Activated CD8-positive, alpha-beta memory T cell treated with anti-CD3 and anti-CD28 coated beads, Interleukin-2, amount 10 ng/mL, durations not matched to agents 7 days and 5 days (primary cell): ENCODE measurements around the gene CACNA1D. TPM values are rescaled to one million over a fixed set of nuclear protein-coding genes. Genes with fewer than 3 reads are reported as not detected.

Experiments
- ATAC-seq: fragments of 150-1000 bp; cut with Tn5 transposase; one replicate; pipeline ENCODE4 v1.10.0; 2021; ENCODE audit warnings: moderate library complexity
- CTCF ChIA-PET: fragments of 350-600 bp; sonication (Branson Sonifier 250); formaldehyde crosslinking; loops from one replicate; lab custom pipeline; 2021; ENCODE audit warnings: antibody characterized with exemption; lab: Charles Lee
- DNase-seq: peaks from one replicate; pipeline ENCODE4 v3.0.0-alpha.2; 2020
- H3K27ac Mint-ChIP-seq: one replicate; pipeline ENCODE4 v1.8.0; 2021; ENCODE audit warnings: mild to moderate bottlenecking, mixed read lengths
- H3K27me3 Mint-ChIP-seq: one replicate; pipeline ENCODE4 v1.8.0; 2021; ENCODE audit warnings: mixed read lengths
- H3K36me3 Mint-ChIP-seq: one replicate; pipeline ENCODE4 v1.8.0; 2021; ENCODE audit warnings: mild to moderate bottlenecking, mixed read lengths
- H3K4me1 Mint-ChIP-seq: one replicate; pipeline ENCODE4 v1.8.0; 2021; ENCODE audit warnings: mixed read lengths
- H3K4me3 Mint-ChIP-seq: one replicate; pipeline ENCODE4 v1.8.0; 2021; ENCODE audit warnings: mild to moderate bottlenecking, moderate library complexity, mixed read lengths
- H3K9me3 Mint-ChIP-seq: one replicate; pipeline ENCODE4 v1.8.0; 2022; ENCODE audit warnings: low read depth, mixed read lengths
- total RNA-seq, 2 experiments: library from RNA; stranded (reverse); gene quantifications; one replicate each; pipeline ENCODE4 v1.2.3, GENCODE V29; 2021

The CACNA1D gene
- total RNA-seq, 2 experiments from 2014 or later = 0.41 to 1.5 TPM

DNA sequence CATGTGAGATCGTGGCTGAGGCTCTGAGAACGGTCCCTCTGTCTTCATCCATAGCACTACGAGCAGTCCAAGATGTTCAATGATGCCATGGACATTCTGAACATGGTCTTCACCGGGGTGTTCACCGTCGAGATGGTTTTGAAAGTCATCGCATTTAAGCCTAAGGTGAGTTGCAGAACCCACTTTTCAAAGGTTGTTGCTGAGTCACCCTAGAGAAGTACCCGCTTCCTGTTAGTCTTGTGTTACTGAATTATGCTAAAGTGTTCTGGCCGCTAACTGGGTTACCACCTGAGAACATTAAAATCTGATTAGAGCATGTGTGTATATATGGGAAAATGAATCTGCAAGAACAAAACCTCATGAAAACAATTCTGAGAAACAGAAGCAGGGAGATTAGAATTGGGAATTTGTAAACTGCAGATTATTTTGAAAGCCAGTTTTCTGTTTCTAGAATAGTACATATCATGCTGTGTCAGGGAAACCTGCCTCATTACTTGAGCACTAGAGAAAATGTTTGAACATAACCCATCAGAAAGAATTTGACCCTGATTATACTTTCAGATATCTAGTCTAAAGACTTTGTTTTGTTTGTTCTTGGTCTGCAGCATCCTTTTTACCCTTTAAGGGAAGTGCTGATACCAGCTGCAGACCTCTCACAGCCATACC is 259.2 kb downstream of the CACNA1D start:
- Mint-ChIP-seq H3K4me3 (peak overlapping the region; percentile 4), H3K27me3 (peaks cover 8% of the 10 kb centered on the region), H3K27ac (peak overlapping the region; percentile 84), H3K9me3 (no peaks in the 10 kb centered on the region), H3K4me1 (peaks cover 29% of the 10 kb centered on the region), H3K36me3 (no peaks in the 10 kb centered on the region)
- peak; percentile 92 for ATAC-seq
- CTCF ChIA-PET = no interaction called here
- DNase-seq = peak; percentile 62

DNA sequence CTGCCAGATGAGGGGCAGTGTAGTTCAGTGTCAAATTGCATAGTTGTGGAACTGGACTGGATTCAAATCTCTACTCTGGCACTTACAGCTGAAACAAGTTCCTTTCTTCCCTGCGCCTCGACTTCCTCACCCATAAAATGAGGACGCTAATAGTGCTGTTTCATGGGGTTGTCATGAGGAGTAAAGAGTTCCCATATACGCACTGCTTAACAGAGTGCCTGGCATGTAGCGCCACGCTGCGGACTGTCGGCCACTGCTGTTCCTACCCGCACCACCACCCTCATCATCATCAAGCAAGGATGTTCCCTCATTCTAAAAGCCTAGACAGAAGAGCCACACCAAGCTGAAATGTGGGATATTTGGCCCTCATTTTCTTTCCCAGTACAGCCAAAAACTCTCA is 259.9 kb downstream of the CACNA1D start:
- CTCF ChIA-PET = no interaction called here

DNA sequence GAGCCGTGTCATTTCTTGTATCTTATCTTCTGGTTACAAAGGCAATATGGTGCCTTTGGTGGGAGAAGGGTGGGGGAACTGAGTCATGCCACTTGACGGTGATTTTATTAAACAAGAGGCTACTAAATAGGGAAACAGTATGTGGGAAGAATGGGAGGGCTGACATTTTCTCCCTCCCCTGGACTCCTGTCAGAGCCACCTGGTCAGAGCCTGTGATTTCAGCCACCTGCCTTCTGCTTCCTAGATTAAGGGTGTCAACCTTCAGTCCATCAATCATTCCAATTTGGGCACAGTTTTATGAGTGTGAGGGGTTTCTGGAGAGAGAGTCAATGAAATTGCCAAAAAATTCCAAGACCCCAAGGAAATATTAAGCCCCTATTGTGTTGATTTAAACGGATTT is 264.4 kb downstream of the CACNA1D start:
- ATAC-seq (no peak), DNase-seq (no peak)
- CTCF ChIA-PET = no interaction called here
- Mint-ChIP-seq H3K36me3 (no peaks in the 10 kb centered on the region), H3K9me3 (no peaks in the 10 kb centered on the region), H3K27me3 (peaks cover 16% of the 10 kb centered on the region), H3K4me3 (no peak overlapping the region), H3K27ac (no peak overlapping the region), H3K4me1 (peaks cover 14% of the 10 kb centered on the region)

More for the DNA sequence above, 259.9 kb downstream of the CACNA1D start:
- H3K4me3 Mint-ChIP-seq = no peak overlapping the region
- H3K9me3 Mint-ChIP-seq = no peaks in the 10 kb centered on the region
- DNase-seq = no peak
- no peak for ATAC-seq
- H3K27ac Mint-ChIP-seq = peak overlapping the region; percentile 84
- no peaks in the 10 kb centered on the region for H3K36me3 Mint-ChIP-seq
- H3K27me3 Mint-ChIP-seq = peaks cover 11% of the 10 kb centered on the region
- peaks cover 29% of the 10 kb centered on the region for H3K4me1 Mint-ChIP-seq

DNA sequence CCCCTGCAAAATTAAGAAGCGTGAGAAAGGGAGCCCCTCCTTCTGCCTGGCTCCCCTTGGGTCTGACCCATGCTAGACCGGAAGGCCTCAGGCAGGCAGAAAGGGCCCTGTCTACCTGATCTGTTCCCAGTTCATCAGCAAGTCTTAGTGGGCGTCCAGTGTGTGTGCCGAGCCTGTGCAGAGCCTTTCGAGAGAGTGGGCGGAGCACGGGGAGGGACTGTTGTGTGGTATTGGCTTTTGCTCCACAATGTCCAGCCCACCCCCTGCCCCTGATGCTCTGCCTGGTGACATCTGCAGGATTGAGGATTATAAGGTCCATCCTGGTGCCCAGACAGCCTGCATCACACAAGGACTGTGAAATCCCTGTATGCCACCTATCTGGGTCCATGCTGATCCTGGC is 268.9 kb downstream of the CACNA1D start:
- Mint-ChIP-seq H3K9me3 (no peaks in the 10 kb centered on the region), H3K27me3 (peaks cover 20% of the 10 kb centered on the region), H3K4me1 (no peaks in the 10 kb centered on the region), H3K36me3 (no peaks in the 10 kb centered on the region), H3K4me3 (no peak overlapping the region), H3K27ac (no peak overlapping the region)
- CTCF ChIA-PET = no interaction called here
- ATAC-seq (no peak), DNase-seq (no peak)

DNA sequence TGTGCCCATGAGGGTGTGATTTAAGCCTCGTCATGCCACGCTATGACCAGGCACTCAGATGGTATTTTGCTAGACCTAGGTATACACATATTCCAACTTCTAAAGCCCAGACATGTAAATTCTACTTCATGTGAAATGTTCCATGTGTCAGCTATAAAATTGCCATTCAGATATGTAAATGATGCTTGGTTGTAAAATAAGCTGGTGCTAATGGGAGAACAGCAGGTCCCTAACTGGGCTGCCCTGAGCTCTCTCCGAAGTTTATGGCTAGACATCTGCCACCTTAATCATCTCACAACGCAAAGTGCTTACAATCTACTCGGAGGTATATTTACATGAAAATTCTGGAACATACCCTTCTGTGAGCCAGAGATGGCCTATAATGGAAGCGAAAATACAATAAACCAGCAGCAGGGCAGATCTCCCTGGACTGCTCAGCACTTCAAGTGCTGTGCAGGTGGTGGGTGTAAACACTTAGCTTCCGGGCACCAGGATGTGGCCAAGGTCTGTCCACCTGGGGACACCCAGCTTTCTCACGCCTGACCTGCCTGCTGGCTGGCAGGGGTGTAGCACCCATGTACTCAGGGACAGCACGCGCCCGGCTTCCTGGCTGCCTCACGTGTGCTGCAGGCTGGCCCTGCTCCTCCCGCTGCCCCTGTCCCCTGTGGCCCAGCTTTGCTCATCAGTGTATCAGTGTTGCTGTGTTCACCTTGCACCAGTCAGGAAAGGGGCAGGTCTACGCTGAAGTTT is 269.8 kb downstream of the CACNA1D start:
- H3K4me3 Mint-ChIP-seq = no peak overlapping the region
- CTCF ChIA-PET = no interaction called here
- no peaks in the 10 kb centered on the region for H3K4me1 Mint-ChIP-seq
- DNase-seq (no peak), ATAC-seq (no peak)
- H3K36me3 Mint-ChIP-seq = no peaks in the 10 kb centered on the region
- H3K27ac Mint-ChIP-seq = no peak overlapping the region
- no peaks in the 10 kb centered on the region for H3K9me3 Mint-ChIP-seq
- H3K27me3 Mint-ChIP-seq = peaks cover 14% of the 10 kb centered on the region

DNA sequence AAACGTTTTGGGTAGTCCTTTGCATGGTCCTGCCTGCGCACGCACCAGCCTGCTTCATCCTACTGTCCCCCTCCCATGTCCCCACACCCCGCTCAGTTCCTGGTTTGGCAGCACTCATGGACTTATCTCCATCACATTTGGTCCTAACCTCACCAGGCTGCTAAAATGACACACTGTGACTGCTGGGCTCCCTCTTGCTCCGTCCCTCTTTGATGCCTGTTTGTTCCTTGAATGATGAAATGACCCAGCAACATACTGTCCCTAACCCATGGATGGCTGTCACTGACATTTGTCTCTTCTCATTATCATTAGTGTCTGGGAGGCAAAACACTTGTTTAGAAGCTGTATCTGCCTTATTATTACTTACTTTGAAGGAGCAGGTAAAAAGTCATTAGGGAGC is 271.3 kb downstream of the CACNA1D start:
- CTCF ChIA-PET = no interaction called here
- Mint-ChIP-seq H3K36me3 (no peaks in the 10 kb centered on the region), H3K27ac (no peak overlapping the region), H3K9me3 (no peaks in the 10 kb centered on the region), H3K27me3 (peaks cover 20% of the 10 kb centered on the region), H3K4me1 (no peaks in the 10 kb centered on the region), H3K4me3 (no peak overlapping the region)
- DNase-seq (no peak), ATAC-seq (no peak)

DNA sequence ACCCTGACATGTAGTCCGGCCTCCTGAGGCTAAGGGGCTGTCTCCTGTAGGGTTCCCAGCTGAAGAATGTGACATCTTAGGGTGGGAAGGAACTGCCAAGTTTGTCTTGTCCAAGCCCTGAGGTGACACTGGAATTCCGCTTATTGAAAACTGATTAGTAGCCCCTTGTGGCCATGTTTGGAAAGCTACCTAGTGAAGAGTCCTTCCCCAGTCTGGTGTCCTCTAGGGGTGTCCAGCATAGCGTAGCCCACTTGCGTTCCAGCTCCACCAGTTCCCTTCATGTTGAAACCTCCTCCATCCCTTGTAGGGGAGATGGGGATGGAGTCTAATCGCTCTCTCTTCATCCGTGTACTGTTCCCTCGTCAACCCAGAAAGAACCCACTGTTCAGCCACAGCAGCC is 272.3 kb downstream of the CACNA1D start:
- Mint-ChIP-seq H3K4me3 (no peak overlapping the region), H3K27ac (no peak overlapping the region), H3K27me3 (peaks cover 27% of the 10 kb centered on the region), H3K36me3 (no peaks in the 10 kb centered on the region), H3K4me1 (no peaks in the 10 kb centered on the region), H3K9me3 (no peaks in the 10 kb centered on the region)
- ATAC-seq = no peak
- CTCF ChIA-PET = no interaction called here
- no peak for DNase-seq

DNA sequence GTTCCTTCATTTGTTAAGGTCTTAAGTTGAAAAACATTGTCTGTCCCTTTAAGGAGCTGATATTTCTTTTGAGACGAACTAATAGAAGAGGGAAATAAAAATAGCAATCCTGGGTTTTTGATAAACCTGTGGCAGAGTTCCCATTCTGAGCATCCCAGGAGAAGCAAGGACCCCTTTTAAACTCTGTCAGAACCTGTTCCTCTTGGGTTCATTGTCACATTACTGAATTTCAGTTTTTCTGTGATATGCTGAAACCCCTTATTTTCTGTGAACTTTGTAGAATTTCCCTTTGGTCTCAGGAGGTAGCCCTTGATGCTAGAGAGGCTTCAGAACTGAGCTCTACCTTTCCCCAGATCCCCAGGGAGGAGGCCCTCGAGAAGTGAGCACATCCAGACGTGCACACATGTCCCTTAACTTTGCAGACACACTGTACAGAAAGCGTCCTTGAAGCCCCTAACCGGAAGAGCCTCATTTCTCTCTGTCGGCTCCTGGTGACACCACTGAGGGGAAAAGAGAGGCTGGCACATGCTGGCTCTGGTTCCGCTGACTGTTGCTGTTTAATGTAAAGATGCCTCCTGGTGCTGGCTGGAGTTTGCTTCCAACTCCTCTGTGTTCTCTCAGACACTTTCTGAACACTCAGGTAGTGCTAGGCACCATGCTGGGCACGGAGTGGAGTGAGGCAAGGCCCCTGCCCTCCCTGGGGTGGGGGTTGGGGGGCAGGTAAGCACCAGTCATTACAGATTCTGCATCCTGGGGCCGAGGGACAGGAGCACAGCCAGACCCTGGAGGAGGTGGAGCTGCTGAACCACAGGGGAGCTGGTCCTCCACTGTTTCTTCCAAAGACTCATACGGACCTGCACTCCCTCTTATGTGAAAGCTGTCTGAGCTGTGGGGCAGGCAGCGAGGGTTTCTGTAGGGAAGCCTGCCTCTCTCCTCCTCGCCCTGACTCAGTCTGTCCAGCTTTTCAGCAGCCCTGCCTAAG is 274.4 kb downstream of the CACNA1D start:
- no peaks in the 10 kb centered on the region for H3K9me3 Mint-ChIP-seq
- no peak overlapping the region for H3K27ac Mint-ChIP-seq
- H3K4me1 Mint-ChIP-seq = peaks cover 3% of the 10 kb centered on the region
- no peak overlapping the region for H3K4me3 Mint-ChIP-seq
- CTCF ChIA-PET = no interaction called here
- H3K27me3 Mint-ChIP-seq = peaks cover 40% of the 10 kb centered on the region
- ATAC-seq (no peak), DNase-seq (no peak)
- H3K36me3 Mint-ChIP-seq = no peaks in the 10 kb centered on the region

DNA sequence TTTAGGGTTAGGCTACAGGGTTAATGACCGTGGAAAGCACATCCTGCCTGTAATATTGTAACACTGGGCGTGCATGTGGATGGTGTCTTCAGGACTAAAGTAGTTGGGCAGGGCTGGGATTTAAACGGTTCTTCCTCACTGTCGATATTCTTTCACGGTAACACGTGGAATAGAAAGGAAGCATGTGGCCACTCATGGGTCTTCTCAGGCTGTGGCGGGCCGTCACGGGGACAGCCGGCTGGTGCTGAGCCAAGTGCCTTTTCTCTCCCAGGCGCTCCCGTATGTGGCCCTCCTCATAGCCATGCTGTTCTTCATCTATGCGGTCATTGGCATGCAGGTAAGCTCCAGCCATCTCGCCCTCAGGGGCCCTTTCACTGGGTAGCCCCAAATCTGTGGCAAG is 278.2 kb downstream of the CACNA1D start:
- Mint-ChIP-seq H3K36me3 (peaks cover 1% of the 10 kb centered on the region), H3K27ac (no peak overlapping the region), H3K9me3 (no peaks in the 10 kb centered on the region), H3K27me3 (peaks cover 53% of the 10 kb centered on the region), H3K4me1 (peaks cover 21% of the 10 kb centered on the region), H3K4me3 (no peak overlapping the region)
- ATAC-seq = no peak
- CTCF ChIA-PET = no interaction called here
- no peak for DNase-seq

DNA sequence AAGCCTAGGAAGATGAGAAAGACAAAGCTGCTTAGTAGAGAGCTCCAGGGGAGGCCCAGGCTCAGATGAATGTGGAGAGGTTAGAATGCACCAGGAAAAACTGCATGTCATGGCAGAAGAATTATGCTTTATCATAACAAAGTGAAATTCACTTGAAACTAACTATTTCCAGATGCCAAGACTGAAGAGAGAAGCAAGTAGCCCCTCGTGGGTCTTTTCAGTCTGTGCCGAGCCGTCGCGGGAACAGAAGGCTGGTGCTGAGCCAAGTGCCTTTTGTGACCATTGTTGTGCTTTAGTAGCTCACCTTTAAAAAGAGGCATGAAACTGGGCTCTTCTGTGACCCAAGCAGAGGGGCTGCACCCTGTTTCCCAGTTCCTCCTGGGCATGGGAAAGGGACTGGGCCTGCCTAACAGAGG is 278.6 kb downstream of the CACNA1D start:
- Mint-ChIP-seq H3K27ac (no peak overlapping the region), H3K27me3 (peaks cover 53% of the 10 kb centered on the region), H3K4me1 (peaks cover 24% of the 10 kb centered on the region), H3K4me3 (no peak overlapping the region), H3K36me3 (peaks cover 1% of the 10 kb centered on the region), H3K9me3 (no peaks in the 10 kb centered on the region)
- ATAC-seq (no peak), DNase-seq (no peak)
- CTCF ChIA-PET = no interaction called here

DNA sequence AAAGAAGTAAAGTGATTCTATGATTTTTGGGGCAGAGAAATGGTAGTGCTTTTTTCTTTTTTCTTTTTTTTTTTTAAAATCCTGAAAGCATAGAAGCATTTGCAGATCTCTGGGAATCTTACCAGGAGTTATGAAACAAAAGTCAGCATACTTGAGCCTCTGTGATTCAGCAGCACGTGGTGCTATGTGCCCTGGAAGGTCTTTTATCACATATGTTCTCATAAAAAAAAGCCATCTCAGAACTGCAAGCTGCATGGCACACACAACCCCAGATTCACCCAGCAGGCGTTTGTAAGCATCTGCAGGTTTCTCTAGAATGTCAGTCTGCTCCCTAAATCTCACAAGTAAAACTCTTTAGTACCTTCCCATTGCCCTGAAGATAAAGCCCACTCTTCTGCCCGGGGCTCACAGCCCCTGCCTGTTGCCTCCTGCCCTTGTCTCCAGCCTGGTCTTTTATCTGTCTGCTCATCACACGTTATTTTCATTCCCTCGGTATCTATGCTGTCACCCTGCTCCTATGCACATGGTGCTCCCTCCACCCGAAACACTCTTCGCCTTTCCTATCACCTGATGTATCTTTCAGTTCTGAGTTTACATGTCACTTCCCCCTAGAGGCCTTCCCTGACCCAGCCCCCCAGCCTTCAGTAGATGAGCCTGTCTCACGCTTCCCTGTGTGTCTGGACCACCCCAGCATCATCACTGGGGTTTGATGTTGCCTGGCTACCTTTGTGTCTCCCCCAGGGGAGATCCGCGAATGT is 279.4 kb downstream of the CACNA1D start:
- Mint-ChIP-seq H3K36me3 (peaks cover 1% of the 10 kb centered on the region), H3K4me3 (no peak overlapping the region), H3K9me3 (no peaks in the 10 kb centered on the region), H3K27me3 (peaks cover 51% of the 10 kb centered on the region), H3K4me1 (peaks cover 24% of the 10 kb centered on the region), H3K27ac (no peak overlapping the region)
- CTCF ChIA-PET = no interaction called here
- ATAC-seq = peak; percentile 45
- no peak for DNase-seq

DNA sequence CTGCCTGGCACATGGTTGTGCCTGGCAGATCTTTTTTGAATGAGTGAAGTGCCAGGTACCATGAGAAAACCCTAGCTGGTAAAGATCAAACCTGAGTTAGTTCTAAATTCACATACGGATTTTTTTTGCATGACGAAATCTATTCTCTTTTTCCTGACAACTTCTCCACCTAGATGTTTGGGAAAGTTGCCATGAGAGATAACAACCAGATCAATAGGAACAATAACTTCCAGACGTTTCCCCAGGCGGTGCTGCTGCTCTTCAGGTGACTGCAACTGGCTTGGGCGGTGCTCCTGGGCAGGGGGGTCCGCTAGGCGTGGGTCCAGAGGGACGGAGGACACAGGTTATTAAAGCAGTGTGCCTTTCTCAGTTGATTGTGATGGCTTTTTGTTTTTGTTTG is 280.0 kb downstream of the CACNA1D start:
- Mint-ChIP-seq H3K4me3 (no peak overlapping the region), H3K36me3 (peaks cover 1% of the 10 kb centered on the region), H3K9me3 (no peaks in the 10 kb centered on the region), H3K27ac (no peak overlapping the region), H3K27me3 (peaks cover 48% of the 10 kb centered on the region), H3K4me1 (peaks cover 24% of the 10 kb centered on the region)
- ATAC-seq = no peak
- DNase-seq = no peak
- CTCF ChIA-PET = no interaction called here

DNA sequence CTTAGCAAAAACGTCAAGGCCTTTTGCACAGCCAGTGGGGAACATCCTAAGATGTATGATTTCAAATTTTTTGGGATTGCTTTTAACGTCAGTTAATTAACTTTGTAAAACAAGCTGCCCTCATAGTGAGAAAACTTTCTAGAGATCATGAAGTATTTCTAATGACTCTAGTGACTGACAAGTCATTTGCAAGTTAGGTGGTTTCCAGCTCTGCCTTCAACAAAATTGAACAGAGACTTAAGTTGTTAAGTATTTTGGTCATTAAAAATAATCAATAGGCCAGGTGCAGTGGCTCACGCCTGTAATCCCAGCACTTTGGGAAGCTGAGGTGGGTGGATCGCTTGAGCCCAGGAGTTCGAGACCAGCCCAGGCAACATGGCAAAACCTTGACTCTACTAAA is 280.6 kb downstream of the CACNA1D start:
- peaks cover 1% of the 10 kb centered on the region for H3K36me3 Mint-ChIP-seq
- peaks cover 44% of the 10 kb centered on the region for H3K27me3 Mint-ChIP-seq
- ATAC-seq (no peak), DNase-seq (no peak)
- H3K4me1 Mint-ChIP-seq = peaks cover 24% of the 10 kb centered on the region
- no peaks in the 10 kb centered on the region for H3K9me3 Mint-ChIP-seq
- H3K27ac Mint-ChIP-seq = no peak overlapping the region
- no peak overlapping the region for H3K4me3 Mint-ChIP-seq
- CTCF ChIA-PET = no interaction called here
